ENCODE results near the gene HECA.

DNA sequence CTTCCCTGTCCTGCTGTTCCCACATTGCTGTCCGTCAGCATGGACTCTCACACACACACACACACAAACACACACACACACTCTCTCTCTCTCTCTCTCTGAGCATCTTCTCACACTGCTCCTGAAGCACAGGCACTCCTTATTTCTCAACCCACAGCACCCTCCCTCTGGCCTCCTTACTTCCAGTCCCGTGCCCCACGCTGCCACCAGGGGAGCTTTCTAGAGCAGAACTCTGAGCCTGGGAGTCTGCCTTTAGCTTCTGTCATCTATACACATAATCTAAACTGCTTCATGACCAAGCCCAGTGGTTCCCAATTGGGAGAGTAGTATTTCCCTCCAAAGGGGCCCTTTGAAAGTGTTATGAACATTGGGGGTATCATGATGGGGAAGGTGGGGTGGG, 29.1 kb downstream of the HECA start:
- TF ChIP-seq POLR2A (IDR thresholded peaks at IDR 0.05; ENCODE audit: control extremely low read depth in 1 of 2, low read depth in 2 of 2, low read length in 2 of 2), result no peak
- TF ChIP-seq POLR2AphosphoS5 (IDR thresholded peaks at IDR 0.05; ENCODE audit: low read depth, low read length), result no peak
- TF ChIP-seq, protein P1, sequence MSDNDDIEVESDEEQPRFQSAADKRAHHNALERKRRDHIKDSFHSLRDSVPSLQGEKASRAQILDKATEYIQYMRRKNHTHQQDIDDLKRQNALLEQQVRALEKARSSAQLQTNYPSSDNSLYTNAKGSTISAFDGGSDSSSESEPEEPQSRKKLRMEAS (IDR thresholded peaks at IDR 0.05), result no peak
- no peak for TF ChIP-seq JUN (IDR thresholded peaks at IDR 0.05; ENCODE audit: low read depth, low read length)
- TF ChIP-seq SP1 (IDR thresholded peaks at IDR 0.05; ENCODE audit: low read depth, low read length), result no peak
- TF ChIP-seq, protein P2, sequence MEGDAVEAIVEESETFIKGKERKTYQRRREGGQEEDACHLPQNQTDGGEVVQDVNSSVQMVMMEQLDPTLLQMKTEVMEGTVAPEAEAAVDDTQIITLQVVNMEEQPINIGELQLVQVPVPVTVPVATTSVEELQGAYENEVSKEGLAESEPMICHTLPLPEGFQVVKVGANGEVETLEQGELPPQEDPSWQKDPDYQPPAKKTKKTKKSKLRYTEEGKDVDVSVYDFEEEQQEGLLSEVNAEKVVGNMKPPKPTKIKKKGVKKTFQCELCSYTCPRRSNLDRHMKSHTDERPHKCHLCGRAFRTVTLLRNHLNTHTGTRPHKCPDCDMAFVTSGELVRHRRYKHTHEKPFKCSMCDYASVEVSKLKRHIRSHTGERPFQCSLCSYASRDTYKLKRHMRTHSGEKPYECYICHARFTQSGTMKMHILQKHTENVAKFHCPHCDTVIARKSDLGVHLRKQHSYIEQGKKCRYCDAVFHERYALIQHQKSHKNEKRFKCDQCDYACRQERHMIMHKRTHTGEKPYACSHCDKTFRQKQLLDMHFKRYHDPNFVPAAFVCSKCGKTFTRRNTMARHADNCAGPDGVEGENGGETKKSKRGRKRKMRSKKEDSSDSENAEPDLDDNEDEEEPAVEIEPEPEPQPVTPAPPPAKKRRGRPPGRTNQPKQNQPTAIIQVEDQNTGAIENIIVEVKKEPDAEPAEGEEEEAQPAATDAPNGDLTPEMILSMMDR (IDR thresholded peaks at IDR 0.05; ENCODE audit: control extremely low read depth in 1 of 3, insufficient read depth in 1 of 3, low read depth in 1 of 3, low read length in 3 of 3), result peak in 2 of 3 experiments; percentile 35 to 39; a peak in 2 of 4 replicates
- TF ChIP-seq BRCA1 (IDR thresholded peaks at IDR 0.05; ENCODE audit: low read depth, low read length), result no peak
- TF ChIP-seq CBX8 (IDR thresholded peaks at IDR 0.05; ENCODE audit: borderline replicate concordance, low read depth, low read length), result no peak
- no peak for TF ChIP-seq EZH2 (IDR thresholded peaks at IDR 0.05; ENCODE audit: low read depth, low read length, severe bottlenecking)
- TF ChIP-seq SUZ12 (IDR thresholded peaks at IDR 0.05; ENCODE audit: low read length), result no peak
